ENCODE results near the gene AP4B1.
A peak's percentile ranks its signal among the peaks of the same experiment; 100 is the strongest.

AP4B1 gene

GRCh38 chr1:113895098-113895497 is 9.5 kb downstream of the AP4B1 start:
- DNase-seq (ENCODE audit: low read depth): no peak

GRCh38 chr1:113893267-113893666 is 11.3 kb downstream of the AP4B1 start:
- no peak for DNase-seq (ENCODE audit: low read depth)

- DNase-seq (ENCODE audit: low read depth): no peak
These were observed 12.9 kb downstream of the AP4B1 start for GRCh38 chr1:113891631-113892220.

- DNase-seq (ENCODE audit: low read depth): no peak
These were observed 13.8 kb downstream of the AP4B1 start for GRCh38 chr1:113890816-113891215.

- no peak for DNase-seq (ENCODE audit: low read depth)
These were observed 17.0 kb downstream of the AP4B1 start, which contains the start of gene BCL2L15 for GRCh38 chr1:113887402-113888175. Gene BCL2L15, minus strand, starts transcription at chr1:113887581. Its CDS starts 206 bp downstream, at chr1:113887375.

GRCh38 chr1:113886417-113887401 is 17.9 kb downstream of the AP4B1 start:
- no peak for DNase-seq (ENCODE audit: low read depth)

- DNase-seq (ENCODE audit: low read depth): no peak
These were observed 22.9 kb downstream of the AP4B1 start for GRCh38 chr1:113881661-113882060.

- no peak for DNase-seq (ENCODE audit: low read depth)
These were observed 24.9 kb downstream of the AP4B1 start for GRCh38 chr1:113879739-113880038.

GRCh38 chr1:113876176-113876575 is 28.4 kb downstream of the AP4B1 start:
- DNase-seq (ENCODE audit: low read depth): no peak

- DNase-seq (ENCODE audit: low read depth): no peak
These were observed 28.9 kb downstream of the AP4B1 start for GRCh38 chr1:113875714-113876113.

- DNase-seq (ENCODE audit: low read depth): peak; percentile 18
These were observed 30.4 kb downstream of the AP4B1 start for GRCh38 chr1:113874012-113874879.

GRCh38 chr1:113872219-113872935 is 32.2 kb downstream of the AP4B1 start:
- no peak for DNase-seq (ENCODE audit: low read depth)

GRCh38 chr1:113871597-113872113 is 32.9 kb downstream of the AP4B1 start, which contains the start of gene PTPN22:
Gene PTPN22, minus strand, starts transcription at chr1:113871712.
- peak; percentile 62 for DNase-seq (ENCODE audit: low read depth)

- DNase-seq (ENCODE audit: low read depth): no peak
These were observed 33.8 kb downstream of the AP4B1 start for GRCh38 chr1:113870778-113871177.

GRCh38 chr1:113868387-113869083 is 36.1 kb downstream of the AP4B1 start:
- no peak for DNase-seq (ENCODE audit: low read depth)

- no peak for DNase-seq (ENCODE audit: low read depth)
These were observed 43.0 kb downstream of the AP4B1 start for GRCh38 chr1:113861641-113862040.

GRCh38 chr1:113860891-113861290 is 43.7 kb downstream of the AP4B1 start:
- DNase-seq (ENCODE audit: low read depth): no peak

- DNase-seq (ENCODE audit: low read depth): peak; percentile 15
These were observed 45.0 kb downstream of the AP4B1 start for GRCh38 chr1:113859478-113860175.

- DNase-seq (ENCODE audit: low read depth): no peak
These were observed 45.6 kb downstream of the AP4B1 start for GRCh38 chr1:113858982-113859381.
